Measurements from ENCODE around the gene TP53BP1. TPM values are rescaled to one million over a fixed set of nuclear protein-coding genes. Genes with fewer than 3 reads are reported as not detected.

TP53BP1 gene
- total and polyA plus RNA-seq, 8 donors: 3.3 to 85.7 (median 14.5) TPM

DNA sequence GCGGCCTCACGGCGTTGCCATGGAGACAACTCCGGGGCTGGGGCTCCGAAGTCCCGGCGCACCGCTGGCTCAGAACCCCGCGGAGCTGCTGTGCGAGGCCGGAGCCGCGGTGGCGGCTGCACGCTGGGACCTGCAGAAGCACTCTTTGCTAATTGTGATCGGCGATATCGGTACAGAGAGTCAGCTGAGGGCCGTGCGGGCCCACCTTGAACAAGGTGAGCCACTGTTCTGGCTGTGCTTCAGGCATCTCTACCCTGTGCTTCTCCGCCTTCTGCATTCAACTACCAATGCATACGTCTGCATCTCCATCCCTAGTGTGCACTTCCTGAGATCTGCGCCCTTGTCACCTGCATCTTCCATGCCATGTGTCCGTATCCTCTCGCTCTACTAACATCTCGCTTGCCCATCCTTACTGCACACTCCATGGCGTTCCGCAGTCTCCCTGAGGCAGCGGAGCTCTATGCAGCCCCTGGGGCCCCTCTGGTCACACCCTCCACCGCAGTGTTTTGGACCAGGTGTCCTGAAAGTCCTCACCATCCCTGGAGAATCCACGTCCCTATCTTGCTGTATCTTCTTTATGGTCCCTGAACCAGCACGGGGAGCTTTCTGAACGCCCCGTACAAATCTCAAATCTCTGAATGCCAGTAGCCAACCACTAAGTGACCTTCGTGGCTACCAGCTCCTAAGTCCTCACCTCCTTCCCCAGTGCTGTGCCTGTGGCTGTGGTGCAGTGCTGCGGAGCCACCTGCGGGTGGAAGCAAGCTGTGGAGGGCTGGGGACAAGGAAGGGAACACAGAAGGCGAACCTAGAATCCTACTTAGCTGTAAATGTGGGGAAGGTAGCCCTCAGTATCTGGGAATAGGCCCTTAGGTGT is 18.3 kb upstream of the TP53BP1 start:
- peak in 1 of 2 donors; percentile 69 for DNase-seq
- no peaks in the 10 kb centered on the region for H3K36me3 ChIP-seq
- H3K27ac ChIP-seq: peak overlapping the region in 3 of 5 donors; percentile 71 to 82 (median 82)
- H3K27me3 ChIP-seq: no peaks in the 10 kb centered on the region
- peaks cover 21 to 45% (median 33%) of the 10 kb centered on the region in 4 donors for H3K4me1 ChIP-seq
- peak overlapping the region; percentile 49 to 72 (median 58) for H3K4me3 ChIP-seq
- H3K9me3 ChIP-seq: no peaks in the 10 kb centered on the region
- TF ChIP-seq EP300 (IDR thresholded peaks at IDR 0.05): no peak
- TF ChIP-seq POLR2A (IDR thresholded peaks at IDR 0.05): no peak
- no peak for TF ChIP-seq POLR2AphosphoS5 (IDR thresholded peaks at IDR 0.05)
- TF ChIP-seq, protein P1, sequence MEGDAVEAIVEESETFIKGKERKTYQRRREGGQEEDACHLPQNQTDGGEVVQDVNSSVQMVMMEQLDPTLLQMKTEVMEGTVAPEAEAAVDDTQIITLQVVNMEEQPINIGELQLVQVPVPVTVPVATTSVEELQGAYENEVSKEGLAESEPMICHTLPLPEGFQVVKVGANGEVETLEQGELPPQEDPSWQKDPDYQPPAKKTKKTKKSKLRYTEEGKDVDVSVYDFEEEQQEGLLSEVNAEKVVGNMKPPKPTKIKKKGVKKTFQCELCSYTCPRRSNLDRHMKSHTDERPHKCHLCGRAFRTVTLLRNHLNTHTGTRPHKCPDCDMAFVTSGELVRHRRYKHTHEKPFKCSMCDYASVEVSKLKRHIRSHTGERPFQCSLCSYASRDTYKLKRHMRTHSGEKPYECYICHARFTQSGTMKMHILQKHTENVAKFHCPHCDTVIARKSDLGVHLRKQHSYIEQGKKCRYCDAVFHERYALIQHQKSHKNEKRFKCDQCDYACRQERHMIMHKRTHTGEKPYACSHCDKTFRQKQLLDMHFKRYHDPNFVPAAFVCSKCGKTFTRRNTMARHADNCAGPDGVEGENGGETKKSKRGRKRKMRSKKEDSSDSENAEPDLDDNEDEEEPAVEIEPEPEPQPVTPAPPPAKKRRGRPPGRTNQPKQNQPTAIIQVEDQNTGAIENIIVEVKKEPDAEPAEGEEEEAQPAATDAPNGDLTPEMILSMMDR (IDR thresholded peaks at IDR 0.05): peak in 1 of 7 experiments; percentile 11
- WGBS, 5 donors: 6 to 11% (median 7%) methylated on average over 24 to 39 of the region's 39 CpGs
- intact Hi-C loops (cut with DNase I; ENCODE audit: low total_unique reads): no loop called here

DNA sequence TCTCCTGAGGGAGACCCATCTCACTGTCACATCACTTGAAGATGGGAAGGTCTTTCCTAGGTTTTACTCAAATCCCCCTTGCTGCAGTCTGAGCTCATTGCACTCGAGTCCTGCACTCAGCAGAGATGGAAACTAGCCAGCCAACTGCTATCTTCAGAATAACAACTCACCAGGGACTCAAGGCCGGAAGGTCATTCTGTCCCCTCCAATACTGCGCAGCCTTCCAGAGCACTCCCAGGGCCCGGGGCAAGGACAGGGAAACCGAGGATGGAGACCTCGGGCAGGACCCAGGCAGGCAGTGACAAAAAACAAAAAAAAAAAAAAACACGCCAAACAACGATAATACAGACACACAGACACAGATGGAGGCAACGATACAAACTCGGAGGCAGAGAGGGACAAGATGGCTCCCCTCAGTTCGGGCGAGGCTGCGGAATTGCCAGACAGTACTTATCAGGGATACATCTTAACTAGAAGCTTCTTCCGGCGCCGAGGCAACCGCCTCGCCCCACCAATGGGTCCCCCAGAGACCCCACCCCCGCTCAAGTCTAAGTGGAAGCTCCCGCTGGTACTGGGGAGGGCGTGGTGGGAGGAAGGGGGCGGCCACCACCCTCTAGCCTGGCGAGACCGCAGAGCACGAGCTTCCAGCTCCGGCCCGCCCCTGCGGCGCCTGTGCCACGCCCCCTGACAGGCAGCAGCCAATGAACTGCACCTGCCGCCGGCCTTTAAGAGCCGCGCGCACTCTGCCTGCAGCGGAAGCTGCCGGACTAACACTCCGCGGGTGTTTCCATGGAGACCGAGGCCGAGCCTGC is 17.4 kb upstream of the TP53BP1 start:
- intact Hi-C loops (cut with DNase I; ENCODE audit: low total_unique reads): no loop called here
- 0 to 1% (median 1%) methylated on average over 22 to 41 of the region's 41 CpGs for WGBS, 5 donors

DNA sequence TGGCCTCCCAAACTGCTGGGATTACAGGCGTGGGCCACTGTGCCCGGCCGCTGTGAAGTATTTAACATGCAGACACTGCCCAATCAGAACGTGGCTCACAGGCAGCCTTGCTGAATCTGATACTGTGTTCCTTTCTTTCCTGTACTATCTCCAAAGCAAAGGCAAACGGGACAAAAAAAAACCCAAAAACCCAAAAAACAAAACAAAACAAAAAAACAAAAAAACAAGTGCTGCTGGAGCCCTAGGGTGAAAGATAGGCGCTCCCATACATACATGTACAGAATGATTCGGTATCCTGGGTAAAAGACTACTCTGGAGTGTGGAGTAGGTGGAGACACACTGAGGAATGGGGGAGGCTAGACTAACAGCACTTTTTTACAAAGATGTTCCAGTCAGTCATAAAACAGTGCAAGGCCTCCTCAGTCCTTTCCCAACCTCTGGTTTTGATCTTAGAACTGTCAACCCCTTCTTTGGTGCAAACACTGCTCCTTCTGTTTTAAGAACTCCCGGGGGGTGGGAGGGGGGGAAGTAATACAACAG is 16.8 kb upstream of the TP53BP1 start:
- TF ChIP-seq, protein P1 (IDR thresholded peaks at IDR 0.05): no peak
- TF ChIP-seq POLR2AphosphoS5 (IDR thresholded peaks at IDR 0.05): no peak
- no peak for TF ChIP-seq EP300 (IDR thresholded peaks at IDR 0.05)
- TF ChIP-seq POLR2A (IDR thresholded peaks at IDR 0.05): no peak
- DNase-seq: no peak
- H3K4me1 ChIP-seq: peaks cover 21 to 33% (median 28%) of the 10 kb centered on the region in 4 donors
- peak overlapping the region; percentile 22 to 82 (median 81) for H3K27ac ChIP-seq
- H3K27me3 ChIP-seq: no peaks in the 10 kb centered on the region
- intact Hi-C loops (cut with DNase I; ENCODE audit: low total_unique reads): no loop called here
- H3K36me3 ChIP-seq: no peaks in the 10 kb centered on the region
- H3K4me3 ChIP-seq: peak overlapping the region; percentile 49 to 72 (median 58)
- no peaks in the 10 kb centered on the region for H3K9me3 ChIP-seq
- WGBS, 5 donors: 38 to 62% (median 47%) methylated on average over 8 of the region's 8 CpGs

More for the DNA sequence above, 17.4 kb upstream of the TP53BP1 start:
- Histone ChIP-seq H3K36me3 (no peaks in the 10 kb centered on the region), H3K4me3 (peak overlapping the region; percentile 49 to 72 (median 58)), H3K27me3 (no peaks in the 10 kb centered on the region), H3K4me1 (peaks cover 21 to 37% (median 28%) of the 10 kb centered on the region in 4 donors), H3K27ac (peak overlapping the region; percentile 71 to 82 (median 81)), H3K9me3 (no peaks in the 10 kb centered on the region)
- peak; percentile 99 to 100 for DNase-seq
- TF ChIP-seq EP300 (IDR thresholded peaks at IDR 0.05) (no peak), POLR2AphosphoS5 (IDR thresholded peaks at IDR 0.05) (peak; percentile 33 to 78 (median 49)), POLR2A (IDR thresholded peaks at IDR 0.05) (no peak)
- TF ChIP-seq, protein P1 (IDR thresholded peaks at IDR 0.05): peak in 2 of 7 experiments; percentile 8 to 15

Measured in stomach (tissue), 9 donors.